ENCODE data around the gene TRIM66.

DNA sequence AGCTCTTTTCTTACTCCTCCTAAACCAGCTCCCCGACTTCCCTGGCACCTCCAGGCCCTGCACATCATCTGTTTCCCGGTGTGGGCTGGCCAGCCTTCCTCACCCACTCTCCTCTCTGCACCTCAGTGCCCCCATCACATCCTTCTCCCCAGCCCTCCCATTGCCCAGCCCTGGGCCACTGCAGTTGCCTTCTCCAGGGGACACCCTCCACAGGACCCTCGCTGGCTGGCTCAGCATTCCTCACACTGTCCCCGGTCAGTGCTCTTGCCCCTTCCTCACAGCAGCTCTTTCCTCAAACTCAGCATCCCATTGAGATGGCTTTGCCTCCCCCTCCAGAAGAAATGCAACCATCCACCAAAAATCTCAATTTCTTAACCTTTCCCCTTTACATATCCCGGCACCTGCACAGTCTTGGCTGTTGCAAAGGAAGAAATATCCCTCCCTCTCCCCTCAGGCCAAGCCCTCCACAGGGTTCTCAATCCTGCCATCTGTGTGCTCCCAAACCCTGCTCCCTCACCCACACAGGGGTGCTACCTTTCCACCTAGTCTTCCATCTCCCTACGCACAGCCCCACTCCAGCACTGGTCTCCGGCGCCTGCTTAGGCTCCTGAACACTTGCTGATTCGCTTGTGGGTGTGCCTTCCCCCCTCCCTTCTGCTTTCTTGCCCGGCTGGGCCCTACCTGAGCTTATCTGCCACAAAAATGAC is 19.6 kb upstream of the TRIM66 start:
- TF ChIP-seq JUNB (IDR thresholded peaks at IDR 0.05) (no peak), POLR2A (IDR thresholded peaks at IDR 0.05; ENCODE audit: low read length) (no peak), CTCF (IDR thresholded peaks at IDR 0.05) (no peak)
- TF ChIP-seq, protein P1, sequence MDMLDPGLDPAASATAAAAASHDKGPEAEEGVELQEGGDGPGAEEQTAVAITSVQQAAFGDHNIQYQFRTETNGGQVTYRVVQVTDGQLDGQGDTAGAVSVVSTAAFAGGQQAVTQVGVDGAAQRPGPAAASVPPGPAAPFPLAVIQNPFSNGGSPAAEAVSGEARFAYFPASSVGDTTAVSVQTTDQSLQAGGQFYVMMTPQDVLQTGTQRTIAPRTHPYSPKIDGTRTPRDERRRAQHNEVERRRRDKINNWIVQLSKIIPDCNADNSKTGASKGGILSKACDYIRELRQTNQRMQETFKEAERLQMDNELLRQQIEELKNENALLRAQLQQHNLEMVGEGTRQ (IDR thresholded peaks at IDR 0.05) = no peak
